HG02610 (cell line): ENCODE measurements around the gene TBKBP1.

Experiments
- ATAC-seq: cut with Tn5 transposase; IDR thresholded peaks from one replicate; pipeline ENCODE4 v1.9.1; 2021; ENCODE audit warnings: mild to moderate bottlenecking, moderate library complexity; ENCODE audit not compliant: unreplicated experiment

The TBKBP1 gene

GRCh38 chr17:47760409-47761140, 66.6 kb downstream of the TBKBP1 start:
- no peak for ATAC-seq
